ENCODE data around the gene PAIP2B.

PAIP2B gene

GRCh38 chr2:71153585-71154224 lies 73.2 kb downstream of the PAIP2B start:
- DNase-seq (ENCODE audit: low spot score): no peak

GRCh38 chr2:71151620-71152019 lies 75.3 kb downstream of the PAIP2B start:
- no peak for DNase-seq (ENCODE audit: low spot score)

GRCh38 chr2:71150082-71150816 lies 76.7 kb downstream of the PAIP2B start:
- DNase-seq (ENCODE audit: low spot score): no peak

GRCh38 chr2:71148506-71149063 lies 78.3 kb downstream of the PAIP2B start:
- no peak for DNase-seq (ENCODE audit: low spot score)

- no peak for DNase-seq (ENCODE audit: low spot score)
These were observed 83.1 kb downstream of the PAIP2B start for GRCh38 chr2:71143782-71144181.

- DNase-seq (ENCODE audit: low spot score): no peak
These were observed 90.7 kb downstream of the PAIP2B start for GRCh38 chr2:71136174-71136573.

GRCh38 chr2:71133603-71134002 lies 93.3 kb downstream of the PAIP2B start:
- DNase-seq (ENCODE audit: low spot score): no peak

Measured in LoVo (cell line).